Fibroblast of lung (primary cell): ENCODE measurements around the gene FOXG1. TPM values are rescaled to one million over a fixed set of nuclear protein-coding genes. Genes with fewer than 3 reads are reported as not detected.

Experiments used
- DNase-seq, 2 donors: peaks; one replicate each; pipeline versions ENCODE4 v3.0.0 to v3.0.0-alpha.2; 2010; ENCODE audit warnings: low read depth in 2 of 2
- H2AFZ ChIP-seq: 2 replicates; pipeline ENCODE4 v1.5.1; 2012; ENCODE audit warnings: low read length, control low read depth, inconsistent platforms
- H3K27ac ChIP-seq: 2 replicates; pipeline ENCODE4 v1.5.1; 2011; ENCODE audit warnings: low read length, control low read depth; ENCODE audit not compliant: insufficient read depth
- H3K27me3 ChIP-seq: 2 replicates; pipeline ENCODE4 v1.5.1; 2011; ENCODE audit warnings: mild to moderate bottlenecking, low read length; ENCODE audit not compliant: control insufficient read depth, insufficient read depth
- H3K36me3 ChIP-seq: 2 replicates; pipeline ENCODE4 v1.5.1; 2011; ENCODE audit warnings: low read length; ENCODE audit not compliant: control insufficient read depth, insufficient read depth
- H3K4me1 ChIP-seq: 2 replicates; pipeline ENCODE4 v1.5.1; 2011; ENCODE audit warnings: low read length; ENCODE audit not compliant: control insufficient read depth, insufficient read depth; ENCODE audit errors: extremely low read depth
- H3K4me2 ChIP-seq: 2 replicates; pipeline ENCODE4 v1.5.1; 2011; ENCODE audit warnings: low read length, control low read depth; ENCODE audit not compliant: insufficient read depth; ENCODE audit errors: extremely low read depth
- H3K4me3 ChIP-seq, 4 experiments: fragments of 200-600 bp in 1 of 4; sonication (generic) in 1 of 4; replicated peaks in 1 of 4; 2 replicates each; pipeline ENCODE4 v1.5.1; 2011 to 2016; ENCODE audit warnings: low read length in 4 of 4, low read depth in 3 of 4, mild to moderate bottlenecking in 3 of 4, control low read depth in 2 of 4, inconsistent platforms in 1 of 4, mixed read lengths in 1 of 4; ENCODE audit not compliant: insufficient read depth in 1 of 4; ENCODE audit errors: control extremely low read depth in 1 of 4
- H3K79me2 ChIP-seq: 2 replicates; pipeline ENCODE4 v1.5.1; 2012; ENCODE audit warnings: mild to moderate bottlenecking, low read length, inconsistent platforms; ENCODE audit not compliant: control insufficient read depth, insufficient read depth
- H3K9ac ChIP-seq: 2 replicates; pipeline ENCODE4 v1.5.1; 2011; ENCODE audit warnings: mild to moderate bottlenecking, low read length, control low read depth; ENCODE audit not compliant: insufficient read depth
- H3K9me3 ChIP-seq: 2 replicates; pipeline ENCODE4 v1.5.1; 2012; ENCODE audit warnings: low read depth, low read length; ENCODE audit not compliant: control insufficient read depth, insufficient read depth
- H4K20me1 ChIP-seq: 2 replicates; pipeline ENCODE4 v1.5.1; 2011; ENCODE audit warnings: low read length; ENCODE audit not compliant: control insufficient read depth, insufficient read depth; ENCODE audit errors: extremely low read depth
- EZH2 ChIP-seq: IDR thresholded peaks from 2 replicates; pipeline ENCODE4 v1.5.1; 2012; ENCODE audit warnings: low read length, control low read depth, mild to moderate bottlenecking; ENCODE audit errors: missing control alignments
- polyA plus RNA-seq, 2 donors: library from polyadenylated mRNA; depleted of rRNA in 1 of 2; stranded (reverse) in 1 of 2; unstranded in 1 of 2; fragments of >200 nt; gene quantifications; 2 replicates each; pipeline ENCODE4 v1.2.1, GENCODE V29; 2011 to 2012; ENCODE audit warnings: missing spikeins in 1 of 2
- total RNA-seq: library from RNA; depleted of rRNA; stranded (reverse); fragments of >200 nt; gene quantifications from 2 replicates; pipeline ENCODE4 v1.2.1, GENCODE V29; 2014
- TF ChIP-seq, protein P1 (sequence below), 2 donors: IDR thresholded peaks in 1 of 2; conservative IDR thresholded peaks in 1 of 2; 1 replicate in 1 of 2; 2 replicates in 1 of 2; pipeline ENCODE4 v1.5.1; 2011 to 2012; ENCODE audit warnings: low read length in 2 of 2, control low read depth in 1 of 2, inconsistent platforms in 1 of 2, low read depth in 1 of 2, mild to moderate bottlenecking in 1 of 2

FOXG1 gene
- total and polyA plus RNA-seq, 2 donors (not counting 1 experiment from before 2014, with no cell fraction given): not detected

DNA sequence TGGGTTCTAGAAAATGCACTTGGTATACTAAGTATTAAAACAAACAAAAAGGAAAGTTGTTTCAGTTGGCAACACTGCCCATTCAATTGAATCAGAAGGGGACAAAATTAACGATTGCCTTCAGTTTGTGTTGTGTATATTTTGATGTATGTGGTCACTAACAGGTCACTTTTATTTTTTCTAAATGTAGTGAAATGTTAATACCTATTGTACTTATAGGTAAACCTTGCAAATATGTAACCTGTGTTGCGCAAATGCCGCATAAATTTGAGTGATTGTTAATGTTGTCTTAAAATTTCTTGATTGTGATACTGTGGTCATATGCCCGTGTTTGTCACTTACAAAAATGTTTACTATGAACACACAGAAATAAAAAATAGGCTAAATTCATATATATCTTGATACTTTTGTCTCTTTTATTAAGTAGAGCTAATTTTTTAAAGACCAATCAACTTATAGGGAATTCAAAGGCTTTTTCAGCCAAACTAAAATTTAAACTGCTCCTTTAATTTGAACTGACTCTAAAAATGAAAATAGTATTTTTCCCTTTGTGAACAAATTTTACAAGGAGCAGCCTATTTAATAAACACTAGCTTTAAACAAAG lies 2.8 kb downstream of the FOXG1 start:
- TF ChIP-seq, protein P1, sequence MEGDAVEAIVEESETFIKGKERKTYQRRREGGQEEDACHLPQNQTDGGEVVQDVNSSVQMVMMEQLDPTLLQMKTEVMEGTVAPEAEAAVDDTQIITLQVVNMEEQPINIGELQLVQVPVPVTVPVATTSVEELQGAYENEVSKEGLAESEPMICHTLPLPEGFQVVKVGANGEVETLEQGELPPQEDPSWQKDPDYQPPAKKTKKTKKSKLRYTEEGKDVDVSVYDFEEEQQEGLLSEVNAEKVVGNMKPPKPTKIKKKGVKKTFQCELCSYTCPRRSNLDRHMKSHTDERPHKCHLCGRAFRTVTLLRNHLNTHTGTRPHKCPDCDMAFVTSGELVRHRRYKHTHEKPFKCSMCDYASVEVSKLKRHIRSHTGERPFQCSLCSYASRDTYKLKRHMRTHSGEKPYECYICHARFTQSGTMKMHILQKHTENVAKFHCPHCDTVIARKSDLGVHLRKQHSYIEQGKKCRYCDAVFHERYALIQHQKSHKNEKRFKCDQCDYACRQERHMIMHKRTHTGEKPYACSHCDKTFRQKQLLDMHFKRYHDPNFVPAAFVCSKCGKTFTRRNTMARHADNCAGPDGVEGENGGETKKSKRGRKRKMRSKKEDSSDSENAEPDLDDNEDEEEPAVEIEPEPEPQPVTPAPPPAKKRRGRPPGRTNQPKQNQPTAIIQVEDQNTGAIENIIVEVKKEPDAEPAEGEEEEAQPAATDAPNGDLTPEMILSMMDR (conservative IDR thresholded peaks at IDR 0.05 in 1 of 2, IDR thresholded peaks at IDR 0.05 in 1 of 2; ENCODE audit: low read depth in 1 of 2, low read length in 2 of 2): no peak
- peak; percentile 24 for TF ChIP-seq EZH2
- Histone ChIP-seq H3K4me1 (no peaks in the 10 kb centered on the region), H3K27me3 (peaks cover 58% of the 10 kb centered on the region), H3K27ac (no peak overlapping the region), H3K4me3 (no peak overlapping the region), H3K36me3 (no peaks in the 10 kb centered on the region), H3K79me2 (no peaks in the 10 kb centered on the region), H3K9ac (no peak overlapping the region), H3K4me2 (no peak overlapping the region), H4K20me1 (no peaks in the 10 kb centered on the region), H3K9me3 (no peaks in the 10 kb centered on the region), H2AFZ (no peak overlapping the region)
- DNase-seq: no peak

DNA sequence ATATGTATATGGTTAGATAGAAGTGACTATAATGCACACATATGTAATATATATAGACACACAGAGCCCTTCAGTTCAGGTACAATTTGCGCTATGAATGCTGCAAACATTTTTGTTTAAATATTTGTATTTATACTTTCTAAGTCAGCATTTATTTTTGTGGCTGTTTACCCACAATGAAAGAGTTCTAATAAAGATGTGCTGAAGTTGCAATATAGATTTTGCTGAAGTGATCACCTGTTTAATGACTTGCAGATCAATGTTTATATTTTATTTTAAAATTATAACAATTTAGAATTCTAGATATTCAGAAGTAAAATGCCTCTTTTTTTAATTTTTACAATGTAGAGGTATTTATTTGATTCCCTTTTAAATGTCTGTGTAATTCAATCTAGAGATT lies 3.5 kb downstream of the FOXG1 start:
- Histone ChIP-seq H3K27ac (no peak overlapping the region), H3K9me3 (no peaks in the 10 kb centered on the region), H3K79me2 (no peaks in the 10 kb centered on the region), H3K4me3 (no peak overlapping the region), H2AFZ (no peak overlapping the region), H3K36me3 (no peaks in the 10 kb centered on the region), H4K20me1 (no peaks in the 10 kb centered on the region), H3K27me3 (peaks cover 58% of the 10 kb centered on the region), H3K4me1 (no peaks in the 10 kb centered on the region), H3K4me2 (no peak overlapping the region), H3K9ac (no peak overlapping the region)
- TF ChIP-seq, protein P1 (conservative IDR thresholded peaks at IDR 0.05 in 1 of 2, IDR thresholded peaks at IDR 0.05 in 1 of 2; ENCODE audit: low read depth in 1 of 2, low read length in 2 of 2): no peak
- TF ChIP-seq EZH2: no peak
- no peak for DNase-seq

DNA sequence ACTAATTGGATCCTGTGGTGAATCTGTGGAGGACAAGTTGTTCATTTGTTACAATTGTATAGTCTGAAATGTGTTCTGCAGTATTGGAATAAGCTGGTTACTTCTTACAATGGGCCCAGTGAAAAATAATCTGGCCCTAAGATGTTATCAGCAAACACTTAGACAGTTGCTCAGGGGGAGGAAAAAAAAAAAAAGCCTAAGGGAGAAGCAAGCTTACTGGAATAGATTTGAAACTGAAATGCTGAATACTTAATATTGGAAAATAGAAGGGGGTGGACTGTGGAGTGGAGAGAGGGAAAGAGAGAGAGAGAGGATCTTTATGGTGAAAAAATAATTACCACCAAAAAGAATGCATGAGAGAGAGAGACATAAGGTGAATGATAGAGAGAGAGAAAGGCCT lies 4.0 kb downstream of the FOXG1 start:
- no peak for TF ChIP-seq EZH2
- TF ChIP-seq, protein P1 (conservative IDR thresholded peaks at IDR 0.05 in 1 of 2, IDR thresholded peaks at IDR 0.05 in 1 of 2; ENCODE audit: low read depth in 1 of 2, low read length in 2 of 2): no peak
- Histone ChIP-seq H3K9ac (no peak overlapping the region), H3K79me2 (no peaks in the 10 kb centered on the region), H3K4me3 (no peak overlapping the region), H2AFZ (no peak overlapping the region), H3K27ac (no peak overlapping the region), H3K27me3 (peaks cover 58% of the 10 kb centered on the region), H3K36me3 (no peaks in the 10 kb centered on the region), H3K4me1 (no peaks in the 10 kb centered on the region), H4K20me1 (no peaks in the 10 kb centered on the region), H3K4me2 (no peak overlapping the region), H3K9me3 (no peaks in the 10 kb centered on the region)
- DNase-seq: no peak
